Spleen (tissue), 7 donors: ENCODE data around the gene RGS6.

Experiments used
- CTCF ChIP-seq, 11 experiments: fragments of 200-600 bp in 7 of 11; fragments of 450-650 bp in 4 of 11; sonication (generic) in 4 of 11; IDR thresholded peaks in 8 of 11; conservative IDR thresholded peaks in 3 of 11; 1 replicate in 7 of 11; 2 replicates in 4 of 11; pipeline versions ENCODE4 v1.4.0 to v1.8.0; 2016 to 2021; ENCODE audit warnings: antibody characterized with exemption in 11 of 11, inconsistent platforms in 4 of 11, mild to moderate bottlenecking in 1 of 11
- POLR2AphosphoS5 ChIP-seq, 3 donors: sonication (generic); formaldehyde crosslinking; IDR thresholded peaks; one replicate each; pipeline ENCODE4 v1.5.1; 2017; ENCODE audit warnings: antibody characterized with exemption in 3 of 3
- donor health status: DM: no; HTN: no; CAD: no; lungs with moderate emphysema.
- donor health status: DM: no; HTN: no; CAD: no.
- donor health status: DM: no; HTN: no; CAD: no.

DNA sequence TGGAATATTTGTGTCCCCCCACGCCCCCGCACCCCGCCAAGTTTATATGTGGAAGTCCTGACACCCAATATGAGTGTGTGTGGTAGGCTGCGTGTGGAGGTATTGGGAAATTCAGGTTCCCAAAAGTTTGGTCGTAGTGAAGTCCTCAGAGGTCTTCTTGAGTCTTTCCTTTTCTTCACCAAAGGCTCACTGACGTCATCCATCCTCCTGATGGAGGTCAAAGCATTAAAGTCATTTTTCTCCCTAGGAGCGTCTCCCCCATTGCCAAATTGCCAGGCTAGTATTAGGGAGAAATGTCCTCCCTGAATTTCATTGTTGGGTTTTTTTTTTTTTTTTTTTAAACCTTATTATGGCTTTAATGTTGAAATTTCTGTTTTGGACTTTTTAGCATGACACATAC, 113.7 kb downstream of the RGS6 start:
- no peak for TF ChIP-seq CTCF (IDR thresholded peaks at IDR 0.05 in 8 of 11, conservative IDR thresholded peaks at IDR 0.05 in 3 of 11)
- TF ChIP-seq POLR2AphosphoS5 (IDR thresholded peaks at IDR 0.05): no peak
